ENCODE data around the gene TARBP1.

DNA sequence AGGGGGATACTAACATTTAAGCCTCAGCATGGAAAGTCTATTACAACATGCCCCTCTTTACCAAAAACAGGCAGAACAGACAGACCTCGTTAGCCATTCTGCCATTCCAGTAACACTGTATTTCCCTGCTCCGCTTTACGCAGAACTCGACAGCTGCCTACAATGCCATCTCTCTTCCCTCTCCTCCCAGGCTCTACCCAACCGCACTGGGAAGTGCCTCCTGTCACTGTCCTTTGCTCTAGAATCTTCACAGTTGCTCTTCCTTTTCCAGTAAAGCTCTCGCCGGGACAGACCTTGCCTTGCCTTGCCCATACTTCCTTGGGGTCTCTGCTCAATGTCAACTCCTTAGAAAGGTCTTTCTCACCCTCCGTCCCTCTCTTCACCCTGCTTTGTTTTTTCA, 82.9 kb downstream of the TARBP1 start:
- TF ChIP-seq, protein P1, sequence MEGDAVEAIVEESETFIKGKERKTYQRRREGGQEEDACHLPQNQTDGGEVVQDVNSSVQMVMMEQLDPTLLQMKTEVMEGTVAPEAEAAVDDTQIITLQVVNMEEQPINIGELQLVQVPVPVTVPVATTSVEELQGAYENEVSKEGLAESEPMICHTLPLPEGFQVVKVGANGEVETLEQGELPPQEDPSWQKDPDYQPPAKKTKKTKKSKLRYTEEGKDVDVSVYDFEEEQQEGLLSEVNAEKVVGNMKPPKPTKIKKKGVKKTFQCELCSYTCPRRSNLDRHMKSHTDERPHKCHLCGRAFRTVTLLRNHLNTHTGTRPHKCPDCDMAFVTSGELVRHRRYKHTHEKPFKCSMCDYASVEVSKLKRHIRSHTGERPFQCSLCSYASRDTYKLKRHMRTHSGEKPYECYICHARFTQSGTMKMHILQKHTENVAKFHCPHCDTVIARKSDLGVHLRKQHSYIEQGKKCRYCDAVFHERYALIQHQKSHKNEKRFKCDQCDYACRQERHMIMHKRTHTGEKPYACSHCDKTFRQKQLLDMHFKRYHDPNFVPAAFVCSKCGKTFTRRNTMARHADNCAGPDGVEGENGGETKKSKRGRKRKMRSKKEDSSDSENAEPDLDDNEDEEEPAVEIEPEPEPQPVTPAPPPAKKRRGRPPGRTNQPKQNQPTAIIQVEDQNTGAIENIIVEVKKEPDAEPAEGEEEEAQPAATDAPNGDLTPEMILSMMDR (IDR thresholded peaks at IDR 0.05): no peak
- no peak for TF ChIP-seq EZH2 (IDR thresholded peaks at IDR 0.05; ENCODE audit: borderline replicate concordance, insufficient read depth, low read depth, low read length, poor library complexity, severe bottlenecking)
